Measurements from ENCODE around the gene AOPEP.

AOPEP gene

DNA sequence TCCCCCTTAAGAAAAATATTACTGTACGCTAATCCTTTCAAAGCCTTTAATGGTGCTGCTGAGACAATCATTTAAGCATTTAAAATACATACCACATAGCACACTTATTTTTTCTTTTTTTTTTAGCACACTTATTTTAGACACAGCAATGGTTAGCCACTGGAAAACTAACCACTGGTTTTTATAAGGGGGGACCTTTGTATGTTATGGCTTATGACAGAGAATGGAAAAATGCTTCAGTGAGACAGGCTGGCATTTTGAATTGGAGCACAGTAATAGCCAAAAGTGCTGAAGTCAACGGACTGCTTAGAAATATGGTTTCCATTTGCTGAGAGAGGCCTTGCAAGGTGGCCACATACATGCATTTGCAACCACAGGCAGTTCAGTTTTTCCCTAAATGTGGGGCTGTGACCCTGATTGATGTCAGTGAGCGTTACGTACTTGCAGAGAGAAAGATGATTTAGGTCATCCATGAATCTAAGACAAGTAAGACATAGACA is 28.5 kb downstream of the AOPEP start:
- H3K9me3 ChIP-seq (ENCODE audit: control insufficient read depth, insufficient read depth, low read length), result no peaks in the 10 kb centered on the region
- TF ChIP-seq, protein P1, sequence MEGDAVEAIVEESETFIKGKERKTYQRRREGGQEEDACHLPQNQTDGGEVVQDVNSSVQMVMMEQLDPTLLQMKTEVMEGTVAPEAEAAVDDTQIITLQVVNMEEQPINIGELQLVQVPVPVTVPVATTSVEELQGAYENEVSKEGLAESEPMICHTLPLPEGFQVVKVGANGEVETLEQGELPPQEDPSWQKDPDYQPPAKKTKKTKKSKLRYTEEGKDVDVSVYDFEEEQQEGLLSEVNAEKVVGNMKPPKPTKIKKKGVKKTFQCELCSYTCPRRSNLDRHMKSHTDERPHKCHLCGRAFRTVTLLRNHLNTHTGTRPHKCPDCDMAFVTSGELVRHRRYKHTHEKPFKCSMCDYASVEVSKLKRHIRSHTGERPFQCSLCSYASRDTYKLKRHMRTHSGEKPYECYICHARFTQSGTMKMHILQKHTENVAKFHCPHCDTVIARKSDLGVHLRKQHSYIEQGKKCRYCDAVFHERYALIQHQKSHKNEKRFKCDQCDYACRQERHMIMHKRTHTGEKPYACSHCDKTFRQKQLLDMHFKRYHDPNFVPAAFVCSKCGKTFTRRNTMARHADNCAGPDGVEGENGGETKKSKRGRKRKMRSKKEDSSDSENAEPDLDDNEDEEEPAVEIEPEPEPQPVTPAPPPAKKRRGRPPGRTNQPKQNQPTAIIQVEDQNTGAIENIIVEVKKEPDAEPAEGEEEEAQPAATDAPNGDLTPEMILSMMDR (IDR thresholded peaks at IDR 0.05; ENCODE audit: low read depth, low read length, poor library complexity, severe bottlenecking), result no peak
- no peak for TF ChIP-seq EZH2phosphoT487 (IDR thresholded peaks at IDR 0.05; ENCODE audit: borderline replicate concordance, low read length)
- peaks cover 3% of the 10 kb centered on the region; the same call in 1 of the 2 replicates for H3K36me3 ChIP-seq (ENCODE audit: control insufficient read depth, low read length)
- H3K27ac ChIP-seq (ENCODE audit: low read depth, low read length), result no peak overlapping the region
- H3K27me3 ChIP-seq (ENCODE audit: control insufficient read depth, low read length), result no peaks in the 10 kb centered on the region
- H3K4me2 ChIP-seq (ENCODE audit: low read length), result no peak overlapping the region
- H3F3A ChIP-seq (ENCODE audit: control insufficient read depth, insufficient read depth), result no peaks in the 10 kb centered on the region
- H3K9me2 ChIP-seq (replicated peaks; ENCODE audit: control insufficient read depth, low read length), result no peaks in the 10 kb centered on the region
- no peaks in the 10 kb centered on the region for H3K4me1 ChIP-seq (ENCODE audit: control insufficient read depth, low read length)
- H3K4me3 ChIP-seq (ENCODE audit: low read length), result no peak overlapping the region
- H4K20me1 ChIP-seq (ENCODE audit: control insufficient read depth, insufficient read depth, low read depth, low read length), result no peaks in the 10 kb centered on the region
- no peaks in the 10 kb centered on the region for H3K79me2 ChIP-seq (ENCODE audit: control insufficient read depth, low read length)

DNA sequence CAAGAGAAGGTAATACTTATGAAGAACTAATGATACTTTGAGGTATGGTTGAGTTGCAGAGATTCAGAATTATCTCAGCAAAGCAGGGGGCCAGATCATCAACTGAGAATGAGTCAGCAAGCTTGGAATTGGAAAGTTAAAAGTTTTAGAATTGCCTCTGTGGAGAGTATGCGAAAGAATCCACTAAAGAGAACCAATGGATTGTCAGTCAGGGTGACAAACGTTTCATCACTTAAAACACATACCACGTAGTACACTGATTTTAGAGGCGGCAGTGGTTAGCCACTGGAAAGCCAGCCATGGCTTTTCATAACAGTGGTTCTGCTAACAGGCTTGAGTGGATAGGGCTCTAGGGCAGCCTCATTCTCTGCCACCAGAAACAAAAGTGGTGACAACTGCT is 30.7 kb downstream of the AOPEP start:
- Histone ChIP-seq H3K27me3 (ENCODE audit: control insufficient read depth, low read length) (no peaks in the 10 kb centered on the region), H3K4me1 (ENCODE audit: control insufficient read depth, low read length) (no peaks in the 10 kb centered on the region), H4K20me1 (ENCODE audit: control insufficient read depth, insufficient read depth, low read depth, low read length) (no peaks in the 10 kb centered on the region), H3K27ac (ENCODE audit: low read depth, low read length) (no peak overlapping the region), H3K79me2 (ENCODE audit: control insufficient read depth, low read length) (no peaks in the 10 kb centered on the region), H3K9me3 (ENCODE audit: control insufficient read depth, insufficient read depth, low read length) (no peaks in the 10 kb centered on the region), H3K4me3 (ENCODE audit: low read length) (no peak overlapping the region), H3F3A (ENCODE audit: control insufficient read depth, insufficient read depth) (no peaks in the 10 kb centered on the region), H3K9me2 (replicated peaks; ENCODE audit: control insufficient read depth, low read length) (no peaks in the 10 kb centered on the region), H3K36me3 (ENCODE audit: control insufficient read depth, low read length) (peaks cover 6% of the 10 kb centered on the region; the same call in 1 of the 2 replicates), H3K4me2 (ENCODE audit: low read length) (no peak overlapping the region)
- TF ChIP-seq EZH2phosphoT487 (IDR thresholded peaks at IDR 0.05; ENCODE audit: borderline replicate concordance, low read length), result no peak
- TF ChIP-seq, protein P1 (IDR thresholded peaks at IDR 0.05; ENCODE audit: low read depth, low read length, poor library complexity, severe bottlenecking), result no peak

DNA sequence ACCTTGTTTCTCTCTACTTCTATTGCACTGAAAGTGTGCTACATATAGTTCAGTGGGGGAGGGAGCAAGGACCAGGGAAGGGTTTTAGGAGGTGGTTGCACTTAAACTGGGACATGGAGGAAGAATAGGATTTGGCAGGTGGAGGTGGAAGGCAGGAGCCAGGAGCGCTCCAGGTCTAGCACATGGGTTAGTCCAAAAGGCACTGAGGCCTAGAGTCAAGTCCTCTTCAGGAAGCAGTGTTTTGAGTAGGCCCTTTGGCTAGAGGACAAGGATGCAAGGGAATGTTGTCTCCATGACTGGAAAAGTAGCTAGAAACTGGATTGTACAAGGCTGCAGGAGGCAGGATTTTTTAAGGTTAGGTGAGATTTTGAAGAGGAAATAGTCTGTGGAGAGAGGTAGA is 31.5 kb downstream of the AOPEP start:
- Histone ChIP-seq H3F3A (ENCODE audit: control insufficient read depth, insufficient read depth) (no peaks in the 10 kb centered on the region), H3K36me3 (ENCODE audit: control insufficient read depth, low read length) (peaks cover 6% of the 10 kb centered on the region; the same call in 1 of the 2 replicates), H3K4me1 (ENCODE audit: control insufficient read depth, low read length) (no peaks in the 10 kb centered on the region), H3K4me2 (ENCODE audit: low read length) (no peak overlapping the region), H3K4me3 (ENCODE audit: low read length) (no peak overlapping the region), H3K27ac (ENCODE audit: low read depth, low read length) (no peak overlapping the region), H3K79me2 (ENCODE audit: control insufficient read depth, low read length) (no peaks in the 10 kb centered on the region), H3K9me2 (replicated peaks; ENCODE audit: control insufficient read depth, low read length) (no peaks in the 10 kb centered on the region), H3K27me3 (ENCODE audit: control insufficient read depth, low read length) (no peaks in the 10 kb centered on the region), H3K9me3 (ENCODE audit: control insufficient read depth, insufficient read depth, low read length) (no peaks in the 10 kb centered on the region), H4K20me1 (ENCODE audit: control insufficient read depth, insufficient read depth, low read depth, low read length) (no peaks in the 10 kb centered on the region)
- no peak for TF ChIP-seq EZH2phosphoT487 (IDR thresholded peaks at IDR 0.05; ENCODE audit: borderline replicate concordance, low read length)
- TF ChIP-seq, protein P1 (IDR thresholded peaks at IDR 0.05; ENCODE audit: low read depth, low read length, poor library complexity, severe bottlenecking), result no peak

Measured in DOHH2 (cell line).